GM18505 (cell line): ENCODE data around the gene CBX4.

Source experiments
- ATAC-seq: cut with Tn5 transposase; IDR thresholded peaks from one replicate; pipeline ENCODE4 v1.9.1; 2021; ENCODE audit not compliant: unreplicated experiment
- POLR2A ChIP-seq: IDR thresholded peaks from 4 replicates; pipeline ENCODE4 v1.6.1; 2011; ENCODE audit warnings: borderline replicate concordance; ENCODE audit not compliant: insufficient read depth, insufficient read length; ENCODE audit errors: extremely low read depth

Gene CBX4

DNA sequence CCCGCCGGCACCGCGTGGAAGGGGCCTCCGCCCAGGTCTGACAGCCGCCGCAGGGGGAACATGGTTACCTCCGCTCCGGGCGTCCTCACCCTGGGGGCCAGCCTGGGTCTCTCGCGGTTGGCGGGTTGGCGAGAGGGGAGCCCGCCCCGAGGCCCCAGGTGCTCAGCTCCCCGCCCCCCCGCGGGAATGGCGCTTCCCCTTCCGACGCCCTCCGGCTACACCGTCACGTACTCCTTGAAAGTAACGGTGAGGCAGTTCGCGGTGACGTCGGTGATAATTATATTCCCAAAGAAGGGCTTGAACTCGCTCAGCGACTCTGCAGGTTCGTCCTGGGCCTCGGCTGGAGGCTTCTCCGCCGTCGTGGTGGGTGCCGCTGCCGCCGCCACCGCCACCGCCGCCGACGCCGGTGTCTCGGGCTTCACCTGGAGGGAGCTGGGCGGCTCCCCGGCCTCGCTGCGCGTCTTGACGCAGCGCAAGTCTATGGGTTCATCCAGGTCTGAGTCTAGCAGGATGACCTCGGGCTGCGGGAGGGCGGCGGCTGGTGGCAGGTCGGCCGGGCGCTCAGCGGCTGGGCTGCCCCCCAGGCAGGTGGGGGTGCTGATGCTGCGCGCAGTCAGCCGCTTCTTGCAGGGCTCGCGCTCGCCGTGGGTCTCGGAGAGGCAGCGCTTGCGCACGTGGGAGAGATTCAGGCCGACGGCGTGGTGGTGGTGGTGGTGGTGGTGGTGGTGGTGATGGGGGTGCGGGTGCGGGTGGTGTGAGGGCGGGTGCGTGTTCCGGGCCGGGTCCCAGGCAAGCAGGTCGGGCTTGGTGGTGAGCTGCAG, 5.3 kb downstream of the CBX4 start:
- no peak for ATAC-seq
- TF ChIP-seq POLR2A, result no peak

DNA sequence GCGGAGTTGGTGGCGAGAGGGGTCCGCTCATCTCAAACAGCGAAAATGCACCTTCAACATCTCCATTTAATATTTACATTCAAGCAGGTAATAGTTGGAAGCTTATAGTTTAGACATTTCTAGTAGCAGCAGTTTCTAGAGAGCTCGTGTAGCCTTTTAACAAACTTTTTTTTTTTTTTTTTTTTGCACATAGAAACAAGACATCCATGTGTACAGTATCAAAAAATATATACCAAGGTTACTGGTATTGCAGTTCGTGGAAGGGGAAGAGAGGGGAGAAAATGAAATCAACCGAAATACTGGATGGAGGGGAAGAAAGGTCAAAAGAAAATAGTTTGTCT, 6.2 kb downstream of the CBX4 start:
- TF ChIP-seq POLR2A, result no peak

DNA sequence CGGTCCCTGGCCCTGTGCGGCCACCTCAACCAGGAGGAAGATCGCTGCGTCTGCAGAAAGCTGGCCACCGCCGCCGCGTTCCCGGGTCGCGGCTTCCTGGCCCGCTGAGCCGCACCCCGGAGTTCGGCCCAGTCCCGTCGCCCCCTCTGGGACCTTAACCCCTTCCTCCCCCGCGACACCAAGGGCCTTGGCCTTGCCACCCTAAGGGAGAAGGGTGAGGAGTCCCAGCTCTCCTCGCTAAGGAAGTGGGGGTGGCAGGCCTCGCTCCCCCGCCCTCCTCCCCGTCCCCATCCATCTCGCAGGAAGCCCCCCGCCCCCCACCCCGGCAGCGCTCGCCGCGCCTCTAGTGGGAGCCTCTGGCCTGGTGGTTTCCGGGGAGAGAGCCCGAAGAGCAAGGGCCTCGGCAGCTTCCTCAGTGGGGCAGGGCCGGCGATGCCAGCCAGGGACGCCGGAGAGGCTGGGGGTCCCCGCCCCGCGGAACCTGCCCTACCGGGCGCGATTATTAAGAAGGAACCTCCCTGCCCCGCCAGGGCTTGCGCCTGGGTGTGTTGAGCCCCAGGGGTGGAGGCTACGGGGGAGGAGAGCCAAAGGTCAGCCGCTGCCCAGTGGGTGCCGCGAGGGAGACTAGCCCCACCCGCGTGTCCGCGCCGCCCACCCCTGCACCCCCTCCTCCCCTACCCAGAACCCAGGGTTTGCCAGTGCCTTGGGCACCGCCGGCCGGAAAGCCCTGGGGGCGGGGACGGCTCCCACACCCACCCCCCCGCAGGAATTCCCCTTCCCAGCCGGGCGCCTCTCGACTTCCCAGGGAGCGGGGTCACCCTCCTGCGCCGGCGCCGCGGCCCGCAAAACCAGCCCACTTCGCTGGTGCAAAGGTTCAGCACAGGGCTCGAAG, 6.8 kb downstream of the CBX4 start:
- ATAC-seq, result no peak

More for the DNA sequence above, 6.2 kb downstream of the CBX4 start:
- no peak for ATAC-seq

DNA sequence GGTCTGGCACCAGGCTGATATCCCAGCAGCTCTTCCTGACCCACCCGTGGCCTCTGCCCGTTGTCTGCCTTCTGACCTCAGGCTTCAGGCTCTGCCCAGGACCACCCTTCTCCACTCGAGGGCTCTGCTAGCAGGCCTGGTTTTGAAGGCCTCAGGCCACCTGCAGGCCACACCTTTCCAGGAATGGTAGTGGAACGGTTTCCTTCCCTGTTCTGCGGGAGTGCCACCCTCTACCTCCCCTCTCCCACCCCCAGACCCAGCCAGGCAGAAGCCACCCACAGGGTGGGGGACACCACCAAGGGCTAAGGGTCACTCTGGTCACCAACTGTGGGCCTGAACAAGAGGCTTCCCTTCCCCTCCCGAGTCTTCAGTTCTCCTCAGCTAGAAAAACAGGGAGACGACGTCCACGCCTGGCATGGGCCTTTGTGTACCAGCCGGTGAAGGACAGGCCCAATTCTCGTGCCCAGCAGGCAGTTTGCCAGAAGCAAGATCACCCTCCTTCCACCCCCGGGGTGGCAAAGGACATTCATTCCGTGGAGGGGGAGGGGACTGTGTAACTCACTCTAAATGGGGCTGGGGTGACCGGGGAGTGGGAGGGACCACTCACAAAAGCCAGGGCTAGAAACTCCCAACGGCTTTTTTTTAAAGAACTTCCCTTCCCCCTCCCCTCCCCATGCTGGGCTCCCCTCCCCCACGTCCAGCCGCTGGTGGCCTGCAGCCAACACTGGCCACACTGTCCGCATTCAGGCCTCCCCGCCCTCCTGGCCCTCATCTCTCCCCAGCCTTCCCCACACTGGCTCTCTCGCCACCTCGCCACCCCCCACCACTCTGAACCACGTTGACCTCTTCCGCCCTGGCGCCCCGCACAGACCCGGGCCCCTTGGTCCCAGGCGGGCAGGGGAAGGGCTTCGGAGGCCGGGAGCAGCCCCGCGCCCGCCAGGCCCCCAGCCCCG, 7.7 kb downstream of the CBX4 start:
- TF ChIP-seq POLR2A, result no peak
- ATAC-seq, result no peak

More for the DNA sequence above, 6.8 kb downstream of the CBX4 start:
- no peak for TF ChIP-seq POLR2A

DNA sequence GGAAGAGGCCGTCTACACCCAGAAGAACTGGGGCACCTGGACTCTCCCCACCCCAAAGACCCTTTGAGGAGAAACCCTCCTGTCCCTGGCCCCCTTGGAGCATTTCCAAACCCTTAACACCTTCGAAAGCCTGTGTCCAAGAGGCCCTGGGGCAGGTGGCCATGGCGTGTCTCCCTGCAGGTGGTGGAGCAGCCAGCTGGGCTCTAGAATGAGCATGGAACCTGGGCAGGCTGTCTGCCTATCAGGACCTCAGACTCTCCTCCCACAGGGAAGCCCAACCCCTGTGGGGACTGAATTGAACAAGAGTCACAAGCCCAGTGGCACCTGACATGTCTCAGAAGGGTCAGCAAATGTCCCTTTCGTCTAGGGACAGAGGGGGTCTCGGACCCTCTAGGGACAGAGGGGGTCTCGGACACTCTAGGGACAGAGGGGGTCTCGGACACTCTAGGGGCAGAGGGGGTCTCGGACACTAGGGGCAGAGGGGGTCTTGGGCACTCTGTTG, 8.4 kb downstream of the CBX4 start:
- no peak for ATAC-seq
- no peak for TF ChIP-seq POLR2A

DNA sequence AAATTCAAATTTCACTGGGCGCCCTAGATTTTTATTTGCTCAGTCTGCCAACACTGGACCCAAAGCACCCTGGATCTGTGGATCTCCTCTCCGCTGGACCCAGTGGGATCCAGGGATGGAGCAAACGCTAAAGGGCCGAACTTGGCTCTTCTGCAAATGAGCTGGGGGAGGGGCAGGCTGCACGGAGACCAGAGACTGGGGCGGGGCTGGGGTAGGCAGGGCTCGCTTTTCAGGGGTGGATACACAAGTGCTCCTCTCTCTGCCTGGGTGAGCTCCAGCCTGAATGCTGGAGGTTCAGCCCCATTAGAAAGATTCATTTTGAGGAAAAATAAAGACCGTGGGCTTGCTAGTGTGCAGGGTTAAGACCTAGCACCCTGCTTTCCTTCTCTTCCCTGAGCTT, 8.9 kb downstream of the CBX4 start:
- TF ChIP-seq POLR2A, result no peak
- no peak for ATAC-seq

DNA sequence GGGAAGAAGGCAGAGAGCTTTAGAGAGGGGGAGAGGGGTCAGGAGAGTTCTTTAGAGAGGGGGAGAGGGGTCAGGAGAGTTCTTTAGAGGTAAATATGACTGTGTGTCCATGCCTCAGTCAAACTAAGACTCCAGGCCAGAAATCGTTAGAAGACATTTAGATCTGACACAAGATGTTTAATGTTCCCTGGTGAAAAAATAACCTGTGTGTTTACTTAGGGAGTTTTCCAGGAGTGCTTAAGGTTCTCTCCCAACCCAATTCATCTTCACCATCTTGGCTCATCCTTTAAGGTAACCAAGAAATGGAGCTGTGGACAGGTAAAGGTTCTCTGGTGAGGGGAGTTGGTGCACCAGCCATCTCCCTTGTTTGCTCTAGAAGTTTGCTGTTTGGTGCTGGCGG, 9.8 kb downstream of the CBX4 start:
- ATAC-seq, result no peak
- no peak for TF ChIP-seq POLR2A

DNA sequence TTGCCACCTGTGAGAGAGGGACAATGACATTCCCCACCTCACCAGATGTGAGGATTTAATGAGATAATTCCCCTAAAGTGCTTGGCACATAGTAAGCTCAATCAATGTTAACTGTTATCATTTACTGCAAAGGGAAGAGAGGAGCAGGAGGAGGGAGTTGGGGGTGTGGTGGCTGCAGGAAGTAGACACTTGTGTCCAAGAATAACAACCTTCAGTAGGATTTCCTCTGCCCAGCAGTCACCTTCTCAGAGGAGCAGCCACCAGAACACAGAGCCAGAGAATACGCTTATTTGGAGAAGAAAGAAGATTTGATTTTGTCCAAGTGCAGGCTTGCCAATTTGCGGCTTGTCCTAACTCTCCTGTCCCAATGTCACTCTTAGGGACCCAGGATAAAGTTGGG, 10.2 kb downstream of the CBX4 start:
- no peak for ATAC-seq
- no peak for TF ChIP-seq POLR2A

DNA sequence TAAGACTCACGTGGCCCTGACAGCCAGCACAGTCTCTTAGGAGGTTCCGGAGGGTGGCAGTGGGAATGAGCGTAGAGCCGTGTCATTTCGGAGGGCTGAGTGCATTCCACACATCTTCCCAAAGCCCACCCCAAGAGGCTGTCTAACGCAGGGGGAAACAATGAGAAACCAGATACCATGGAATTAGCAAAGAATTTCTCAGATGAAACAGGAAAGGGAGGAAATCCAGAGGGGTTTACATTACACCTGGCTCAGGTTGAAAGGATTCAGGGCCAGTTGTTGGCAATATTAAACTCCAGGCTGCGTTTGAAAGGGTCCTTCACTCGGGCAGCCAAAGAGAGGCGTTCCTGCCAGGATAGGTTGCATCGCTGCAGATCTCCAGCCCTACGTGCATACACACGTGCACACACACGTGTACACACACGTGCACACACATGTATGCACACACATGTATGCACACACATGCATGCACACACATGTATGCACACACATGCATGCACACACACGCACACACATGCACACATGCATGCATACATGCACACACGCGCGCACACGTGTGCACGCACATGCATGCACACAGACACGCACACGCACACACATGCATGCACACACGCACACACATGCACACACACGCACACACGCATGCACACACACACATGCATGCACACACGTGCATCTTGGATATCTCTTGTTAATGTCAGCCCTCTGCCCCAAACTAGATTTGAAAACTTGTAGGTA, 12.2 kb downstream of the CBX4 start:
- ATAC-seq, result no peak
- TF ChIP-seq POLR2A, result no peak

DNA sequence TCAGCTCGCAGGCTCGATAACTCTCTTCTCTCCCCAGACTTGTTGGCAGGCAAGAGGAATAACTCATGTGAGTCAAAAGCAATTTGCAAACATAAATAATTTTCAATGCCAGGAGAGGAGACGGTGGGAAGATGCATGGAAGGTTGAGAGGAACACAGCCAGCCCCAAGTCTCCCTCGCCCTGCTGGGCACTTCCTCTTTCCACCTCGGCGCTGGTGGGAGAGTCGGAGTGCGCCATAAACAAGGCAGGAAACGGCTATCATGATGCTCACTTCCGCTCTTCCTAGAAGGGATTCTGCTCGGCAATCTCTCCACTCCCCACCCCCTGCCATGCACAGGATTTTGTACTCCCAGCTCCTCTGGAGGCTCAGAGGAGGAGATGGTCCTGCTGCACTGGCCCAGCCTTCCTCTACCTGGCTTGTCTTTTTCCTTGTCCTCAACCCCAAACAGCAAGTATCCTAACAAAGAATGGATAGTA, 13.0 kb downstream of the CBX4 start:
- TF ChIP-seq POLR2A, result no peak
- ATAC-seq, result no peak

DNA sequence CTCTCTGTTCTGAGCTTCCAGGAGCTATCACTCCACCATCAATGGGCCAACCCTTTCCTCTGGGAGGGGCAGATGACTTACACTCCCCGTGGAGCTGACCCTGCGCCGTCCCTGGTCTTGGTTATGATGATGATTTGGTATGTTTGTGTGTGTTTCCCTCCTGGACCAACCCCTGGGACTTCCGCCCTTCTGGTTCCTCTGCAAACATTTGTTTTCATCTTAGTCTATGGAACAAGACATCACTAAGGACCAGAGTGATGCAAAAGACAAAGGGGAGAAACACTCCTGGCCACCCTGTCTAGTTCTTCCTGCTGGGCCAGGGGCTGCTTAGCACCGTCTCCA, 13.7 kb downstream of the CBX4 start:
- TF ChIP-seq POLR2A, result no peak
- no peak for ATAC-seq

DNA sequence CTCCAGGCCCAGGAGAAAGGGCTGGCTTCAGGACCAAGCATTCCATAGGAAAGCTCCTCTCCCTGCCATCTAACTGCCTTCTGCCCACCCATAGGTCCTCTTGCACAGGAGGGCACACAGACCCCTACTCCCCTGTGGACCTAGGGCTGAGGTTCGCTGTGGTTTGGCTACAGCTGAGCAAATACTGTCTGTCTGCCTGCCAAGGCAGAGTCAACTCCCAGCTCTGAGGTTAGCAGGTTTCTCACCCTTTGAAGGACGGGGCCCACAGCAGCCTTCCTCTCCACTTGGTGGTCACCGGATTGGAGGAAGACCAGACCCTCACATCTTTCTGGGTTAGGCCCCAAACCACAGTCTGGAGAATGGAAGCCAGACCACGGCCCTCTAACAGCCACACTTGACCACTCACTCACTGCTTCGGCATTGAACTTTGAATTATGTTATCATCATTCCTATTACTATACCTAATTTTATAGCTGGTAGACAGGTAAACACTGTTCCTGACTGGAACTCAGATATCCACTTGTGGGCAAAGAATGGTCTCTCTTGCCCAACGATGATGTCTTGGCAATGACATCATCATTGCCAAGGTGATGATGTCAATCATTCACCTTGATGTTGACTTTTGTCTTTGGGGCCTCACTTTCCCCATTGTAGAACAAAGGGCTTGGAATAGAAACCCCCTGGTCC, 14.2 kb downstream of the CBX4 start:
- ATAC-seq, result no peak
- TF ChIP-seq POLR2A, result no peak
